A549 (cell line): ENCODE measurements around the gene SMU1. TPM values are rescaled to one million over a fixed set of nuclear protein-coding genes. Genes with fewer than 3 reads are reported as not detected.

Experiments
- ATAC-seq, 2 experiments: fragments of 200-7000 bp in 1 of 2; fragments of >200 bp in 1 of 2; cut with Nextera tagmentation in 1 of 2; cut with Tn5 transposase in 1 of 2; 3 replicates each; pipeline versions ENCODE4 v1.8.0 to v1.9.1; 2018 to 2020; ENCODE audit warnings: mild to moderate bottlenecking in 1 of 2, moderate library complexity in 1 of 2
- CTCF ChIA-PET: fragments of 300-600 bp; sonication (Branson Sonifier 250); formaldehyde crosslinking; extraction: SDS; loops from one replicate; lab custom pipeline; 2021; ENCODE audit warnings: antibody characterized with exemption, inconsistent platforms; lab: Yijun Ruan, JAX
- POLR2A ChIA-PET: fragments of 350-600 bp; formaldehyde crosslinking; extraction: SDS; loops from one replicate; lab custom pipeline; 2021; ENCODE audit warnings: antibody characterized with exemption, inconsistent platforms; lab: Yijun Ruan, JAX
- DNase-seq, 2 experiments: peaks; one replicate each; pipeline versions ENCODE4 v3.0.0 to v3.0.0-alpha.2; 2011 to 2016; ENCODE audit warnings: low read depth in 1 of 2, low spot score in 1 of 2
- FAIRE-seq: peaks from 2 replicates; lab custom pipeline; 2011; peaks lifted over from hg19 to GRCh38; lab: Jason Lieb, UNC
- H3K27ac ChIP-seq, 2 experiments: fragments of >200 bp; sonication (Bioruptor Twin); formaldehyde crosslinking; 3 replicates each; pipeline ENCODE4 v1.5.1; 2016 to 2017
- H3K4me1 ChIP-seq: fragments of >200 bp; sonication (Bioruptor Twin); formaldehyde crosslinking; 3 replicates; pipeline ENCODE4 v1.6.1; 2016
- H3K4me2 ChIP-seq: fragments of >200 bp; sonication (Bioruptor Twin); formaldehyde crosslinking; 3 replicates; pipeline ENCODE4 v1.6.1; 2016
- H3K4me3 ChIP-seq: fragments of >200 bp; sonication (Bioruptor Twin); formaldehyde crosslinking; 3 replicates; pipeline ENCODE4 v1.5.1; 2016
- H3K9me3 ChIP-seq: fragments of >200 bp; sonication (Bioruptor Twin); formaldehyde crosslinking; 3 replicates; pipeline ENCODE4 v1.6.1; 2016
- BHLHE40 ChIP-seq: IDR thresholded peaks from 2 replicates; pipeline ENCODE4 v1.6.1; 2012; ENCODE audit warnings: low read depth, low read length, inconsistent platforms
- CBX8 ChIP-seq: fragments of 200-600 bp; sonication (generic); IDR thresholded peaks from 2 replicates; pipeline ENCODE4 v1.6.1; 2016
- CEBPB ChIP-seq, 2 experiments: fragments of >200 bp in 1 of 2; sonication (Bioruptor Twin) in 1 of 2; formaldehyde crosslinking in 1 of 2; IDR thresholded peaks; 2 replicates each; pipeline ENCODE4 v1.6.1; 2012 to 2016
- EHF ChIP-seq: fragments of 250-450 bp; sonication (Bioruptor Pico); IDR thresholded peaks from 2 replicates; pipeline ENCODE4 v1.5.0; 2020; ENCODE audit warnings: mild to moderate bottlenecking
- EHMT2 ChIP-seq: fragments of 200-600 bp; sonication (generic); IDR thresholded peaks from 2 replicates; pipeline ENCODE4 v1.6.1; 2016; ENCODE audit warnings: antibody characterized with exemption, low read depth, mild to moderate bottlenecking, moderate library complexity
- ESRRA ChIP-seq: fragments of 150-350 bp; IDR thresholded peaks from 2 replicates; pipeline ENCODE4 v1.6.1; 2014; ENCODE audit warnings: mild to moderate bottlenecking, low read length, borderline replicate concordance
- FOSB ChIP-seq: fragments of 250-450 bp; sonication (Bioruptor Pico); IDR thresholded peaks from 2 replicates; pipeline ENCODE4 v1.5.0; 2020; ENCODE audit warnings: mild to moderate bottlenecking, moderate library complexity
- GATA3 ChIP-seq: IDR thresholded peaks from 2 replicates; pipeline ENCODE4 v1.6.1; 2012; ENCODE audit warnings: borderline replicate concordance
- HDAC2 ChIP-seq: fragments of 200-600 bp; sonication (generic); IDR thresholded peaks from 2 replicates; pipeline ENCODE4 v1.6.1; 2016
- HMGXB4 ChIP-seq: fragments of 250-450 bp; sonication (Bioruptor Pico); IDR thresholded peaks from 2 replicates; pipeline ENCODE4 v1.5.0; 2021; ENCODE audit warnings: mild to moderate bottlenecking, moderate library complexity, borderline replicate concordance
- HOXA7 ChIP-seq: fragments of 250-450 bp; sonication (Bioruptor Pico); IDR thresholded peaks from 2 replicates; pipeline ENCODE4 v1.5.0; 2020; ENCODE audit warnings: mild to moderate bottlenecking, moderate library complexity
- JUNB ChIP-seq: fragments of >200 bp; sonication (Bioruptor Twin); formaldehyde crosslinking; IDR thresholded peaks from 2 replicates; pipeline ENCODE4 v1.6.1; 2016
- KDM1A ChIP-seq: fragments of 200-600 bp; sonication (generic); IDR thresholded peaks from 2 replicates; pipeline ENCODE4 v1.6.1; 2016; ENCODE audit warnings: low read depth, mild to moderate bottlenecking
- MYC ChIP-seq: IDR thresholded peaks from 2 replicates; pipeline ENCODE4 v1.6.1; 2012; ENCODE audit warnings: mild to moderate bottlenecking, inconsistent platforms, low read length, improper control_type of control experiment, borderline replicate concordance
- NFE2L2 ChIP-seq: fragments of 150-350 bp; conservative IDR thresholded peaks from 2 replicates; pipeline ENCODE4 v1.6.1; 2014; ENCODE audit warnings: low read length
- NR3C1 ChIP-seq: fragments of >200 bp; sonication (Bioruptor Twin); formaldehyde crosslinking; IDR thresholded peaks from 3 replicates; pipeline ENCODE4 v1.6.1; 2017
- PHF8 ChIP-seq: fragments of 200-600 bp; sonication (generic); IDR thresholded peaks from 2 replicates; pipeline ENCODE4 v1.6.1; 2016; ENCODE audit warnings: low read depth, mild to moderate bottlenecking, antibody characterized with exemption, moderate library complexity, borderline replicate concordance
- POLR2A ChIP-seq: IDR thresholded peaks from 2 replicates; pipeline ENCODE4 v1.6.1; 2012; ENCODE audit warnings: mild to moderate bottlenecking, low read length
- RARB ChIP-seq: fragments of 250-450 bp; sonication (Bioruptor Pico); IDR thresholded peaks from 2 replicates; pipeline ENCODE4 v1.8.0; 2021; ENCODE audit warnings: mild to moderate bottlenecking, moderate library complexity
- REST ChIP-seq: fragments of 200-600 bp; sonication (generic); IDR thresholded peaks from 2 replicates; pipeline ENCODE4 v1.6.1; 2016; ENCODE audit warnings: antibody characterized with exemption, mild to moderate bottlenecking, moderate library complexity
- RFX5 ChIP-seq: fragments of 450-650 bp; IDR thresholded peaks from 2 replicates; pipeline ENCODE4 v1.7.1; 2014; ENCODE audit warnings: antibody characterized with exemption, mild to moderate bottlenecking, moderate library complexity
- RNF2 ChIP-seq: fragments of 200-600 bp; sonication (generic); IDR thresholded peaks from 2 replicates; pipeline ENCODE4 v1.6.1; 2016; ENCODE audit warnings: low read depth, mild to moderate bottlenecking, antibody characterized with exemption, moderate library complexity, borderline replicate concordance
- SREBF2 ChIP-seq: fragments of 450-650 bp; IDR thresholded peaks from 2 replicates; pipeline ENCODE4 v1.6.1; 2014; ENCODE audit warnings: mild to moderate bottlenecking, moderate library complexity
- TFCP2L1 ChIP-seq: fragments of 250-450 bp; sonication (Bioruptor Pico); IDR thresholded peaks from 2 replicates; pipeline ENCODE4 v1.5.0; 2021; ENCODE audit warnings: mild to moderate bottlenecking
- TP53 ChIP-seq: fragments of 250-450 bp; sonication (Bioruptor Pico); IDR thresholded peaks from 2 replicates; pipeline ENCODE4 v1.5.0; 2021; ENCODE audit warnings: mild to moderate bottlenecking, moderate library complexity
- ZNF302 ChIP-seq: fragments of 250-450 bp; sonication (Bioruptor Pico); IDR thresholded peaks from 2 replicates; pipeline ENCODE4 v1.9.0; 2021; ENCODE audit warnings: inconsistent platforms, mild to moderate bottlenecking, moderate library complexity
- WGBS: methylation state at CpG from one replicate; pipeline ENCODE4 v1.1.6; 2017; ENCODE audit errors: missing lambda C conversion rate; 5-methylcytosine and 5-hydroxymethylcytosine counted together
- polyA plus RNA-seq, 4 experiments: library from polyadenylated mRNA; depleted of rRNA in 3 of 4; stranded (reverse); fragments of >200 nt; fragmentation: RNase III in 1 of 4; extraction: RNeasy Plus Mini Kit Qiagen cat#74134 plus additional on column Dnase treatment in 1 of 4; gene quantifications; 2 replicates in 3 of 4; 3 replicates in 1 of 4; pipeline ENCODE4 v1.2.3, GENCODE V29; 2011 to 2017

The SMU1 gene
- polyA plus RNA-seq, 2 of the 4 experiments (the other 2 are of a cell fraction): 25.0 to 26.0 TPM

- ATAC-seq: no peak
- FAIRE-seq: no peak
- Histone ChIP-seq H3K4me3 (no peak overlapping the region), H3K27ac (peak overlapping the region; percentile 15 to 80; a peak in 4 of 6 replicates), H3K4me1 (peaks cover 20% of the 10 kb centered on the region; the same call in 2 of the 3 replicates), H3K4me2 (no peak overlapping the region), H3K9me3 (no peaks in the 10 kb centered on the region)
- POLR2A ChIA-PET: no interaction called here
- CTCF ChIA-PET: interaction anchor here (0.6 to 4.1 kb wide), 9 partner anchors 35 to 146 kb away, joined by 3 to 44 read pairs (median 3); partner anchors contain the start of gene B4GALT1
- DNase-seq: no peak
- TF ChIP-seq SREBF2 (no peak), POLR2A (no peak), RARB (no peak), RNF2 (no peak), NR3C1 (no peak), BHLHE40 (no peak), HOXA7 (CRISPR knock-in tag) (no peak), TFCP2L1 (CRISPR knock-in tag) (no peak), EHF (CRISPR knock-in tag) (no peak), EHMT2 (no peak), NFE2L2 (no peak), RFX5 (no peak)
- 68% methylated on average over 8 of the region's 8 CpGs for WGBS
Observed at GRCh38 chr9:33082538-33083326, 6.3 kb upstream of the SMU1 start.

- POLR2A ChIA-PET: no interaction called here
- no peak for DNase-seq
- no peak for ATAC-seq
- Histone ChIP-seq H3K4me2 (no peak overlapping the region), H3K4me1 (peaks cover 20% of the 10 kb centered on the region; the same call in 2 of the 3 replicates), H3K9me3 (no peaks in the 10 kb centered on the region), H3K27ac (peak overlapping the region; percentile 64 to 80; a peak in 3 of 6 replicates), H3K4me3 (no peak overlapping the region)
- 69% methylated on average over 5 of the region's 5 CpGs for WGBS
- CTCF ChIA-PET: interaction anchor here (0.6 to 4.1 kb wide), 8 partner anchors 34 to 147 kb away, joined by 3 to 44 read pairs (median 3); partner anchors contain the start of gene B4GALT1
- no peak for FAIRE-seq
- TF ChIP-seq TP53 (CRISPR knock-in tag): no peak
- TF ChIP-seq PHF8: no peak
- TF ChIP-seq FOSB (CRISPR knock-in tag): no peak
- TF ChIP-seq CEBPB (IDR thresholded peaks at IDR 0.05): no peak
- TF ChIP-seq JUNB: no peak
- no peak for TF ChIP-seq ZNF302 (CRISPR knock-in tag)
- TF ChIP-seq HDAC2: no peak
- no peak for TF ChIP-seq ESRRA
- TF ChIP-seq BHLHE40: no peak
- TF ChIP-seq SREBF2: no peak
- TF ChIP-seq HMGXB4 (CRISPR knock-in tag): no peak
- TF ChIP-seq MYC: no peak
- TF ChIP-seq CBX8: no peak
- no peak for TF ChIP-seq TFCP2L1 (CRISPR knock-in tag)
- no peak for TF ChIP-seq KDM1A
- TF ChIP-seq REST: no peak
- no peak for TF ChIP-seq RNF2
- no peak for TF ChIP-seq GATA3
Observed at GRCh38 chr9:33082128-33082527, 5.7 kb upstream of the SMU1 start.
